ENCODE data around the gene SFTA2. TPM values are rescaled to one million over a fixed set of nuclear protein-coding genes. Genes with fewer than 3 reads are reported as not detected.

Gene SFTA2
- total RNA-seq, 1 donor from 2014 or later: not detected

GRCh38 chr6:30881392-30882203 lies 50.4 kb downstream of the SFTA2 start:
- peak; percentile 23 for DNase-seq (ENCODE audit: low spot score)
- H3F3A ChIP-seq (ENCODE audit: low read depth): peaks cover 83% of the 10 kb centered on the region
- peak overlapping the region; percentile 99 for H3K27ac Mint-ChIP-seq
- peaks cover 29% of the 10 kb centered on the region for H4K20me1 ChIP-seq (ENCODE audit: low read depth)
- peaks cover 16% of the 10 kb centered on the region for H3K27me3 Mint-ChIP-seq (ENCODE audit: insufficient read depth, low read depth)
- peak overlapping the region; percentile 38 for H3K9ac ChIP-seq
- peaks cover 3% of the 10 kb centered on the region for H3K36me3 Mint-ChIP-seq
- no peaks in the 10 kb centered on the region for H3K27me3 ChIP-seq
- TF ChIP-seq EZH2 (IDR thresholded peaks at IDR 0.05): no peak
- no peak for TF ChIP-seq CTCF (IDR thresholded peaks at IDR 0.05)
- TF ChIP-seq EZH2phosphoT487 (IDR thresholded peaks at IDR 0.05): no peak
- H3K4me3 ChIP-seq: peak overlapping the region; percentile 74
- peak overlapping the region; percentile 99 for H3K4me2 ChIP-seq
- H3K9me3 Mint-ChIP-seq: no peaks in the 10 kb centered on the region
- H3K36me3 ChIP-seq: no peaks in the 10 kb centered on the region
- H3K4me1 ChIP-seq: peaks cover 47% of the 10 kb centered on the region
- peaks cover 58% of the 10 kb centered on the region for H3K79me2 ChIP-seq (ENCODE audit: low read depth)
- no peaks in the 10 kb centered on the region for H3K9me3 ChIP-seq (ENCODE audit: low read depth)
- peaks cover 71% of the 10 kb centered on the region for H3K4me1 Mint-ChIP-seq
- no peak overlapping the region for H2AFZ ChIP-seq (replicated peaks)
- H3K27ac ChIP-seq: peak overlapping the region; percentile 91
- H3K4me3 Mint-ChIP-seq: peak overlapping the region; percentile 97

Small RNA genes lying within 50 kb of the gene (microRNA-seq; reads per million reads assigned to microRNA genes)
- gene MIR4640: 0.91 reads per million

Small RNA genes lying within 50 kb of the gene (small RNA-seq; reads per million reads assigned to genes)
- gene RF00019: not detected

Other genes starting within 250 kb of the SFTA2 start
- 10.2 and 25.4 TPM in 2 replicates for gene PPP1R18, start 245.5 kb downstream of the SFTA2 start, total RNA-seq (ENCODE audit: low replicate concordance)
- 12.4 and 38.3 TPM in 2 replicates for gene NRM, start 241.2 kb downstream of the SFTA2 start, total RNA-seq (ENCODE audit: low replicate concordance)
- gene MDC1, start 214.9 kb downstream of the SFTA2 start, total RNA-seq (ENCODE audit: low replicate concordance): 22.6 and 29.5 TPM in 2 replicates
- gene TUBB, start 211.8 kb downstream of the SFTA2 start, total RNA-seq (ENCODE audit: low replicate concordance): 1,479 and 2,270 TPM in 2 replicates
- gene FLOT1, start 189.5 kb downstream of the SFTA2 start, total RNA-seq (ENCODE audit: low replicate concordance): 80.3 and 96.9 TPM in 2 replicates
- gene IER3, start 187.6 kb downstream of the SFTA2 start, total RNA-seq (ENCODE audit: low replicate concordance): 2.0 and 7.1 TPM in 2 replicates
- gene DDR1, start 47.7 kb downstream of the SFTA2 start, total RNA-seq (ENCODE audit: low replicate concordance): 85.3 and 234 TPM in 2 replicates
- gene GTF2H4, start 24.0 kb downstream of the SFTA2 start, total RNA-seq (ENCODE audit: low replicate concordance): 29.2 and 50.0 TPM in 2 replicates
- gene VARS2, start 17.9 kb downstream of the SFTA2 start, total RNA-seq (ENCODE audit: low replicate concordance): 21.5 and 64.6 TPM in 2 replicates
- 0.03 TPM in 1 of 2 replicates, not detected in the other for gene MUCL3, start 8.8 kb upstream of the SFTA2 start, total RNA-seq (ENCODE audit: low replicate concordance)
- gene MUC21, start 51.5 kb upstream of the SFTA2 start, total RNA-seq (ENCODE audit: low replicate concordance): not detected in 2 replicates
- gene MUC22, start 78.3 kb upstream of the SFTA2 start, total RNA-seq (ENCODE audit: low replicate concordance): 0.03 TPM in 1 of 2 replicates, not detected in the other
- not detected in 2 replicates for gene C6orf15, start 180.4 kb upstream of the SFTA2 start, total RNA-seq (ENCODE audit: low replicate concordance)
- gene PSORS1C1, start 182.6 kb upstream of the SFTA2 start, total RNA-seq (ENCODE audit: low replicate concordance): not detected in 2 replicates
- not detected in 2 replicates for gene CDSN, start 188.3 kb upstream of the SFTA2 start, total RNA-seq (ENCODE audit: low replicate concordance)
- not detected in 2 replicates for gene PSORS1C2, start 206.9 kb upstream of the SFTA2 start, total RNA-seq (ENCODE audit: low replicate concordance)
- 23.2 and 54.9 TPM in 2 replicates for gene CCHCR1, start 225.6 kb upstream of the SFTA2 start, total RNA-seq (ENCODE audit: low replicate concordance)
- 6.2 and 9.5 TPM in 2 replicates for gene TCF19, start 226.4 kb upstream of the SFTA2 start, total RNA-seq (ENCODE audit: low replicate concordance)
- gene POU5F1, start 238.5 kb upstream of the SFTA2 start, total RNA-seq (ENCODE audit: low replicate concordance): 17.2 and 17.4 TPM in 2 replicates